ENCODE measurements around the gene TMOD2.

- no peak for TF ChIP-seq EZH2 (IDR thresholded peaks at IDR 0.05; ENCODE audit: low read length, missing control alignments)
- TF ChIP-seq, protein P1, sequence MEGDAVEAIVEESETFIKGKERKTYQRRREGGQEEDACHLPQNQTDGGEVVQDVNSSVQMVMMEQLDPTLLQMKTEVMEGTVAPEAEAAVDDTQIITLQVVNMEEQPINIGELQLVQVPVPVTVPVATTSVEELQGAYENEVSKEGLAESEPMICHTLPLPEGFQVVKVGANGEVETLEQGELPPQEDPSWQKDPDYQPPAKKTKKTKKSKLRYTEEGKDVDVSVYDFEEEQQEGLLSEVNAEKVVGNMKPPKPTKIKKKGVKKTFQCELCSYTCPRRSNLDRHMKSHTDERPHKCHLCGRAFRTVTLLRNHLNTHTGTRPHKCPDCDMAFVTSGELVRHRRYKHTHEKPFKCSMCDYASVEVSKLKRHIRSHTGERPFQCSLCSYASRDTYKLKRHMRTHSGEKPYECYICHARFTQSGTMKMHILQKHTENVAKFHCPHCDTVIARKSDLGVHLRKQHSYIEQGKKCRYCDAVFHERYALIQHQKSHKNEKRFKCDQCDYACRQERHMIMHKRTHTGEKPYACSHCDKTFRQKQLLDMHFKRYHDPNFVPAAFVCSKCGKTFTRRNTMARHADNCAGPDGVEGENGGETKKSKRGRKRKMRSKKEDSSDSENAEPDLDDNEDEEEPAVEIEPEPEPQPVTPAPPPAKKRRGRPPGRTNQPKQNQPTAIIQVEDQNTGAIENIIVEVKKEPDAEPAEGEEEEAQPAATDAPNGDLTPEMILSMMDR (conservative IDR thresholded peaks at IDR 0.05 in 1 of 2, IDR thresholded peaks at IDR 0.05 in 1 of 2; ENCODE audit: low read depth in 1 of 2, low read length in 2 of 2), result no peak
Observed at GRCh38 chr15:51756482-51756881, 5.1 kb downstream of the TMOD2 start.

Measured in fibroblast of lung (primary cell).